GM23338 (cell line): ENCODE measurements around the gene ZNF804B. TPM values are rescaled to one million over a fixed set of nuclear protein-coding genes. Genes with fewer than 3 reads are reported as not detected.

Experiments
- ATAC-seq: fragments of 200-7000 bp; cut with Tn5 transposase; 3 replicates; pipeline ENCODE4 v1.9.1; 2020
- DNase-seq: peaks from one replicate; pipeline ENCODE4 v3.0.0-alpha.2; 2015; ENCODE audit warnings: low spot score
- H2AFZ ChIP-seq: fragments of 200-600 bp; sonication (generic); 2 replicates; pipeline ENCODE4 v1.8.0; 2016; ENCODE audit warnings: antibody characterized with exemption, mild to moderate bottlenecking, moderate library complexity
- H3F3A ChIP-seq: fragments of 200-600 bp; sonication (generic); replicated peaks from 2 replicates; pipeline ENCODE4 v1.8.0; 2017; ENCODE audit warnings: antibody characterized with exemption, mixed run types, low read depth
- H3K27ac ChIP-seq: fragments of 200-600 bp; sonication (generic); 2 replicates; pipeline ENCODE4 v1.6.1; 2016; ENCODE audit warnings: low read depth
- H3K27me3 ChIP-seq: fragments of 200-600 bp; sonication (generic); 2 replicates; pipeline ENCODE4 v1.8.0; 2016; ENCODE audit warnings: mild to moderate bottlenecking, mixed run types, moderate library complexity; ENCODE audit not compliant: insufficient read depth
- H3K36me3 ChIP-seq: fragments of 200-600 bp; sonication (generic); 2 replicates; pipeline ENCODE4 v1.8.0; 2016; ENCODE audit warnings: mild to moderate bottlenecking; ENCODE audit not compliant: insufficient read depth
- H3K4me1 ChIP-seq: fragments of 200-600 bp; sonication (generic); 2 replicates; pipeline ENCODE4 v1.8.0; 2016; ENCODE audit warnings: mild to moderate bottlenecking, moderate library complexity; ENCODE audit not compliant: insufficient read depth
- H3K4me2 ChIP-seq: fragments of 200-600 bp; sonication (generic); 2 replicates; pipeline ENCODE4 v1.7.1; 2017; ENCODE audit warnings: mixed run types
- H3K4me3 ChIP-seq: fragments of 200-600 bp; sonication (generic); 2 replicates; pipeline ENCODE4 v1.6.1; 2016; ENCODE audit warnings: mixed run types
- H3K79me2 ChIP-seq: fragments of 200-600 bp; sonication (generic); replicated peaks from 2 replicates; pipeline ENCODE4 v1.8.0; 2017; ENCODE audit warnings: mild to moderate bottlenecking; ENCODE audit not compliant: insufficient read depth
- H3K9me2 ChIP-seq: fragments of 200-600 bp; sonication (generic); 2 replicates; pipeline ENCODE4 v1.8.0; 2017; ENCODE audit not compliant: insufficient read depth
- H4K20me1 ChIP-seq: fragments of 200-600 bp; sonication (generic); replicated peaks from 2 replicates; pipeline ENCODE4 v1.8.0; 2017; ENCODE audit warnings: mild to moderate bottlenecking; ENCODE audit not compliant: insufficient read depth
- H3K27ac Mint-ChIP-seq: 2 replicates; pipeline ENCODE4 v1.8.0; 2020; ENCODE audit warnings: inconsistent platforms, mild to moderate bottlenecking, moderate library complexity, mixed read lengths
- H3K27me3 Mint-ChIP-seq: 3 replicates; pipeline ENCODE4 v1.8.0; 2022; ENCODE audit warnings: low read depth, mild to moderate bottlenecking, moderate library complexity, mixed read lengths, inconsistent platforms; ENCODE audit not compliant: insufficient read depth, poor library complexity
- H3K36me3 Mint-ChIP-seq: 3 replicates; pipeline ENCODE4 v1.8.0; 2021; ENCODE audit warnings: low read depth, mild to moderate bottlenecking, inconsistent platforms, moderate library complexity, mixed read lengths
- H3K4me1 Mint-ChIP-seq: 3 replicates; pipeline ENCODE4 v1.8.0; 2020; ENCODE audit warnings: mild to moderate bottlenecking, inconsistent platforms, mixed read lengths
- H3K4me3 Mint-ChIP-seq: 3 replicates; pipeline ENCODE4 v1.8.0; 2021; ENCODE audit warnings: moderate library complexity, mild to moderate bottlenecking, inconsistent platforms, mixed read lengths
- H3K9me3 Mint-ChIP-seq: 3 replicates; pipeline ENCODE4 v1.8.0; 2020; ENCODE audit warnings: moderate library complexity, mild to moderate bottlenecking, inconsistent platforms, mixed read lengths
- CREB1 ChIP-seq: fragments of 250-450 bp; sonication (Bioruptor Pico); IDR thresholded peaks from 2 replicates; pipeline ENCODE4 v1.5.0; 2020; ENCODE audit warnings: low read depth, mild to moderate bottlenecking, moderate library complexity
- CTCF ChIP-seq, 2 experiments: fragments of 200-600 bp in 1 of 2; sonication (generic) in 1 of 2; conservative IDR thresholded peaks; 2 replicates each; pipeline versions ENCODE4 v1.5.1 to v1.6.1; 2016 to 2017; ENCODE audit warnings: antibody characterized with exemption in 2 of 2, low read depth in 2 of 2, mild to moderate bottlenecking in 2 of 2, moderate library complexity in 1 of 2
- EZH2 ChIP-seq: fragments of 200-600 bp; sonication (generic); IDR thresholded peaks from one replicate; pipeline ENCODE4 v1.8.0; 2017; ENCODE audit warnings: antibody characterized with exemption, mild to moderate bottlenecking, low read depth; ENCODE audit not compliant: unreplicated experiment
- EZH2phosphoT487 ChIP-seq: fragments of 200-600 bp; sonication (generic); IDR thresholded peaks from one replicate; pipeline ENCODE4 v1.8.1; 2018; ENCODE audit warnings: antibody characterized with exemption; ENCODE audit not compliant: unreplicated experiment
- JUNB ChIP-seq: IDR thresholded peaks from one replicate; pipeline ENCODE4 v1.6.1; 2016; ENCODE audit warnings: antibody characterized with exemption; ENCODE audit not compliant: unreplicated experiment
- NANOG ChIP-seq: IDR thresholded peaks from 2 replicates; pipeline ENCODE4 v1.6.1; 2016; ENCODE audit warnings: antibody characterized with exemption, borderline replicate concordance
- POLR2AphosphoS5 ChIP-seq: IDR thresholded peaks from 2 replicates; pipeline ENCODE4 v1.6.1; 2016; ENCODE audit warnings: antibody characterized with exemption, low read depth
- STAT1 ChIP-seq: IDR thresholded peaks from one replicate; pipeline ENCODE4 v1.6.1; 2016; ENCODE audit warnings: antibody characterized with exemption; ENCODE audit not compliant: unreplicated experiment
- ZNF114 ChIP-seq: fragments of 250-450 bp; sonication (Bioruptor Pico); IDR thresholded peaks from 2 replicates; pipeline ENCODE4 v1.5.0; 2020; ENCODE audit warnings: mild to moderate bottlenecking, moderate library complexity
- ZNF331 ChIP-seq: fragments of 250-450 bp; sonication (Bioruptor Pico); IDR thresholded peaks from 2 replicates; pipeline ENCODE4 v1.5.0; 2020; ENCODE audit warnings: low read depth, mild to moderate bottlenecking, moderate library complexity
- ZNF462 ChIP-seq: fragments of 250-450 bp; sonication (Bioruptor Pico); IDR thresholded peaks from 2 replicates; pipeline ENCODE4 v1.5.0; 2020; ENCODE audit warnings: mild to moderate bottlenecking, moderate library complexity
- polyA plus RNA-seq: library from polyadenylated mRNA; unstranded; fragments of >200 nt; fragmentation: Nextera tagmentation; extraction: Ambion mirVana; gene quantifications from 2 replicates; pipeline ENCODE4 v1.2.1, GENCODE V29; 2016
- total RNA-seq: library from RNA; depleted of rRNA; stranded (reverse); fragments of >200 nt; shearing (Covaris generic); gene quantifications from 2 replicates; pipeline ENCODE4 v1.2.3, GENCODE V29; 2014
- TF ChIP-seq, protein P1 (sequence below): IDR thresholded peaks from one replicate; pipeline ENCODE4 v1.6.1; 2018; ENCODE audit warnings: antibody characterized with exemption; ENCODE audit not compliant: unreplicated experiment
- TF ChIP-seq, protein P2 (sequence below): IDR thresholded peaks from 2 replicates; pipeline ENCODE4 v1.6.1; 2016; ENCODE audit warnings: antibody characterized with exemption

The ZNF804B gene
- total and polyA plus RNA-seq, 2 experiments from 2014 or later = not detected

DNA sequence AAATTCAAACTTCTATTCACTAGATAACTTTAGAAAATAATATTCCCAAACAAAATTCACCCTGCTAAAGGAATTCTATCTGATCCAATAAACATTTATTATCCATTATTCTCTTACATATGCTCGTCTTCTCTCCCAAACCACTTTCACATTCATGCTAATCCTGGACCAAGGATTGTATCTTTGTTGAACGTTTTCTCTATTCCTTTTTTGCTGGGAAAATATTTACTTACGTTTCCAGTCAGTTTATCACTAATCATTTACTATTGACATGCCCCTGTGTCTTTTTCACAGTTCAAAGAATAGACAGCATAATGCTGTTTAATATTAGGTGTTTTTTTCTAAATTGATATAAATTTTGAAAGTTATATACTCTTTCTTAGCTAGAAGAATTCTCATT lies 32.9 kb downstream of the ZNF804B start:
- Mint-ChIP-seq H3K9me3 (no peaks in the 10 kb centered on the region), H3K4me3 (no peak overlapping the region), H3K4me1 (no peaks in the 10 kb centered on the region), H3K36me3 (no peaks in the 10 kb centered on the region), H3K27me3 (no peaks in the 10 kb centered on the region), H3K27ac (no peak overlapping the region)
- DNase-seq = no peak
- Histone ChIP-seq H3K27ac (no peak overlapping the region), H3K4me1 (no peaks in the 10 kb centered on the region), H2AFZ (no peak overlapping the region), H3K9me2 (no peaks in the 10 kb centered on the region), H3F3A (no peaks in the 10 kb centered on the region), H3K79me2 (no peaks in the 10 kb centered on the region), H3K27me3 (no peaks in the 10 kb centered on the region), H3K4me3 (no peak overlapping the region), H3K4me2 (no peak overlapping the region), H3K36me3 (no peaks in the 10 kb centered on the region), H4K20me1 (no peaks in the 10 kb centered on the region)
- TF ChIP-seq EZH2phosphoT487 (no peak), POLR2AphosphoS5 (no peak), ZNF114 (CRISPR knock-in tag) (no peak), CTCF (conservative IDR thresholded peaks at IDR 0.05; ENCODE audit: low read depth in 2 of 2) (no peak), ZNF331 (CRISPR knock-in tag) (no peak), CREB1 (CRISPR knock-in tag) (no peak), ZNF462 (CRISPR knock-in tag) (no peak), EZH2 (no peak), NANOG (no peak), STAT1 (no peak), JUNB (no peak)
- TF ChIP-seq, protein P1, sequence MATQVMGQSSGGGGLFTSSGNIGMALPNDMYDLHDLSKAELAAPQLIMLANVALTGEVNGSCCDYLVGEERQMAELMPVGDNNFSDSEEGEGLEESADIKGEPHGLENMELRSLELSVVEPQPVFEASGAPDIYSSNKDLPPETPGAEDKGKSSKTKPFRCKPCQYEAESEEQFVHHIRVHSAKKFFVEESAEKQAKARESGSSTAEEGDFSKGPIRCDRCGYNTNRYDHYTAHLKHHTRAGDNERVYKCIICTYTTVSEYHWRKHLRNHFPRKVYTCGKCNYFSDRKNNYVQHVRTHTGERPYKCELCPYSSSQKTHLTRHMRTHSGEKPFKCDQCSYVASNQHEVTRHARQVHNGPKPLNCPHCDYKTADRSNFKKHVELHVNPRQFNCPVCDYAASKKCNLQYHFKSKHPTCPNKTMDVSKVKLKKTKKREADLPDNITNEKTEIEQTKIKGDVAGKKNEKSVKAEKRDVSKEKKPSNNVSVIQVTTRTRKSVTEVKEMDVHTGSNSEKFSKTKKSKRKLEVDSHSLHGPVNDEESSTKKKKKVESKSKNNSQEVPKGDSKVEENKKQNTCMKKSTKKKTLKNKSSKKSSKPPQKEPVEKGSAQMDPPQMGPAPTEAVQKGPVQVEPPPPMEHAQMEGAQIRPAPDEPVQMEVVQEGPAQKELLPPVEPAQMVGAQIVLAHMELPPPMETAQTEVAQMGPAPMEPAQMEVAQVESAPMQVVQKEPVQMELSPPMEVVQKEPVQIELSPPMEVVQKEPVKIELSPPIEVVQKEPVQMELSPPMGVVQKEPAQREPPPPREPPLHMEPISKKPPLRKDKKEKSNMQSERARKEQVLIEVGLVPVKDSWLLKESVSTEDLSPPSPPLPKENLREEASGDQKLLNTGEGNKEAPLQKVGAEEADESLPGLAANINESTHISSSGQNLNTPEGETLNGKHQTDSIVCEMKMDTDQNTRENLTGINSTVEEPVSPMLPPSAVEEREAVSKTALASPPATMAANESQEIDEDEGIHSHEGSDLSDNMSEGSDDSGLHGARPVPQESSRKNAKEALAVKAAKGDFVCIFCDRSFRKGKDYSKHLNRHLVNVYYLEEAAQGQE = no peak
- TF ChIP-seq, protein P2, sequence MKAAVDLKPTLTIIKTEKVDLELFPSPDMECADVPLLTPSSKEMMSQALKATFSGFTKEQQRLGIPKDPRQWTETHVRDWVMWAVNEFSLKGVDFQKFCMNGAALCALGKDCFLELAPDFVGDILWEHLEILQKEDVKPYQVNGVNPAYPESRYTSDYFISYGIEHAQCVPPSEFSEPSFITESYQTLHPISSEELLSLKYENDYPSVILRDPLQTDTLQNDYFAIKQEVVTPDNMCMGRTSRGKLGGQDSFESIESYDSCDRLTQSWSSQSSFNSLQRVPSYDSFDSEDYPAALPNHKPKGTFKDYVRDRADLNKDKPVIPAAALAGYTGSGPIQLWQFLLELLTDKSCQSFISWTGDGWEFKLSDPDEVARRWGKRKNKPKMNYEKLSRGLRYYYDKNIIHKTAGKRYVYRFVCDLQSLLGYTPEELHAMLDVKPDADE = no peak
- ATAC-seq = no peak
